OCI-LY1 (cell line): ENCODE results near the gene CDV3.

Experiments
- H2AFZ ChIP-seq: fragments of 200-600 bp; sonication (generic), shearing (Covaris generic); 2 replicates; pipeline ENCODE4 v1.6.0; 2014; ENCODE audit warnings: antibody characterized with exemption, mild to moderate bottlenecking, low read length
- H3F3A ChIP-seq: fragments of 200-600 bp; sonication (generic), shearing (Covaris generic); 2 replicates; pipeline ENCODE4 v1.6.0; 2014; ENCODE audit warnings: mild to moderate bottlenecking, antibody characterized with exemption, low read length, moderate library complexity; ENCODE audit not compliant: insufficient read depth
- H3K27ac ChIP-seq: fragments of 200-600 bp; sonication (generic); 2 replicates; pipeline ENCODE4 v1.5.1; 2014; ENCODE audit warnings: low read length, mixed run types, mild to moderate bottlenecking, low read depth; ENCODE audit not compliant: poor library complexity, severe bottlenecking
- H3K27me3 ChIP-seq: fragments of 200-600 bp; sonication (generic); 2 replicates; pipeline ENCODE4 v1.6.0; 2014; ENCODE audit warnings: antibody characterized with exemption, mild to moderate bottlenecking, low read length, moderate library complexity; ENCODE audit not compliant: insufficient read depth
- H3K36me3 ChIP-seq: fragments of 200-600 bp; sonication (generic); 2 replicates; pipeline ENCODE4 v1.6.1; 2014; ENCODE audit warnings: mild to moderate bottlenecking, antibody characterized with exemption, low read length, moderate library complexity, mixed read lengths; ENCODE audit not compliant: insufficient read depth
- H3K4me1 ChIP-seq: fragments of 200-600 bp; sonication (generic); 2 replicates; pipeline ENCODE4 v1.5.1; 2014; ENCODE audit warnings: mild to moderate bottlenecking, low read length, moderate library complexity; ENCODE audit not compliant: insufficient read depth, severe bottlenecking
- H3K4me2 ChIP-seq: fragments of 200-600 bp; sonication (generic), shearing (Covaris generic); 2 replicates; pipeline ENCODE4 v1.6.1; 2014; ENCODE audit warnings: low read length
- H3K4me3 ChIP-seq: fragments of 200-600 bp; sonication (generic); 2 replicates; pipeline ENCODE4 v1.5.1; 2014; ENCODE audit warnings: low read length, low read depth, mild to moderate bottlenecking, mixed read lengths; ENCODE audit not compliant: poor library complexity, severe bottlenecking
- H3K79me2 ChIP-seq: fragments of 200-600 bp; shearing (Covaris generic); 2 replicates; pipeline ENCODE4 v1.6.1; 2016; ENCODE audit warnings: mixed run types, low read length, mixed read lengths; ENCODE audit not compliant: insufficient read depth
- H3K9ac ChIP-seq: fragments of 200-600 bp; sonication (generic), shearing (Covaris generic); 2 replicates; pipeline ENCODE4 v1.6.1; 2014; ENCODE audit warnings: mild to moderate bottlenecking, low read length, mixed read lengths
- H3K9me2 ChIP-seq: fragments of 200-600 bp; sonication (generic), shearing (Covaris generic); 2 replicates; pipeline ENCODE4 v1.6.1; 2014; ENCODE audit warnings: low read depth, mild to moderate bottlenecking, low read length, mixed read lengths
- H3K9me3 ChIP-seq: fragments of 200-600 bp; shearing (Covaris generic); 2 replicates; pipeline ENCODE4 v1.6.1; 2014; ENCODE audit warnings: low read length, mixed read lengths
- H4K20me1 ChIP-seq: fragments of 200-600 bp; sonication (generic), shearing (Covaris generic); 2 replicates; pipeline ENCODE4 v1.6.0; 2016; ENCODE audit warnings: mild to moderate bottlenecking, low read length; ENCODE audit not compliant: insufficient read depth
- EZH2 ChIP-seq: fragments of 200-600 bp; sonication (generic), shearing (Covaris generic); IDR thresholded peaks from 2 replicates; pipeline ENCODE4 v1.8.0; 2017; ENCODE audit warnings: borderline replicate concordance, mixed run types, mild to moderate bottlenecking, antibody characterized with exemption, low read length, moderate library complexity, mixed read lengths
- TF ChIP-seq, protein P1 (sequence below): fragments of 200-600 bp; sonication (generic), shearing (Covaris generic); IDR thresholded peaks from 2 replicates; pipeline ENCODE4 v1.5.1; 2017; ENCODE audit warnings: mild to moderate bottlenecking, antibody characterized with exemption, low read length, moderate library complexity, mixed read lengths

Gene CDV3

GRCh38 chr3:133570937-133571320 is 2.6 kb upstream of the CDV3 start:
- H3K4me3 ChIP-seq, result no peak overlapping the region
- H3F3A ChIP-seq, result 0 out of 2 replicates have a peak, but pooled peaks cover 3% of the 10 kb centered on the region
- peak overlapping the region; percentile 19 for H3K27ac ChIP-seq
- H3K9ac ChIP-seq, result no peak overlapping the region
- H3K4me2 ChIP-seq, result no peak overlapping the region
- peaks cover 17% of the 10 kb centered on the region for H3K79me2 ChIP-seq
- no peaks in the 10 kb centered on the region for H3K27me3 ChIP-seq
- peaks cover 17% of the 10 kb centered on the region for H3K36me3 ChIP-seq
- H3K4me1 ChIP-seq, result peaks cover 29% of the 10 kb centered on the region
- no peak for TF ChIP-seq EZH2
- TF ChIP-seq, protein P1, sequence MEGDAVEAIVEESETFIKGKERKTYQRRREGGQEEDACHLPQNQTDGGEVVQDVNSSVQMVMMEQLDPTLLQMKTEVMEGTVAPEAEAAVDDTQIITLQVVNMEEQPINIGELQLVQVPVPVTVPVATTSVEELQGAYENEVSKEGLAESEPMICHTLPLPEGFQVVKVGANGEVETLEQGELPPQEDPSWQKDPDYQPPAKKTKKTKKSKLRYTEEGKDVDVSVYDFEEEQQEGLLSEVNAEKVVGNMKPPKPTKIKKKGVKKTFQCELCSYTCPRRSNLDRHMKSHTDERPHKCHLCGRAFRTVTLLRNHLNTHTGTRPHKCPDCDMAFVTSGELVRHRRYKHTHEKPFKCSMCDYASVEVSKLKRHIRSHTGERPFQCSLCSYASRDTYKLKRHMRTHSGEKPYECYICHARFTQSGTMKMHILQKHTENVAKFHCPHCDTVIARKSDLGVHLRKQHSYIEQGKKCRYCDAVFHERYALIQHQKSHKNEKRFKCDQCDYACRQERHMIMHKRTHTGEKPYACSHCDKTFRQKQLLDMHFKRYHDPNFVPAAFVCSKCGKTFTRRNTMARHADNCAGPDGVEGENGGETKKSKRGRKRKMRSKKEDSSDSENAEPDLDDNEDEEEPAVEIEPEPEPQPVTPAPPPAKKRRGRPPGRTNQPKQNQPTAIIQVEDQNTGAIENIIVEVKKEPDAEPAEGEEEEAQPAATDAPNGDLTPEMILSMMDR, result no peak
- H2AFZ ChIP-seq, result no peak overlapping the region
- no peaks in the 10 kb centered on the region for H4K20me1 ChIP-seq
- H3K9me3 ChIP-seq, result no peaks in the 10 kb centered on the region
- H3K9me2 ChIP-seq, result no peaks in the 10 kb centered on the region

GRCh38 chr3:133572158-133573053 is 1.1 kb upstream of the CDV3 start:
- Histone ChIP-seq H3K9ac (peak overlapping the region; percentile 79), H3K36me3 (peaks cover 29% of the 10 kb centered on the region), H3K9me3 (no peaks in the 10 kb centered on the region), H3F3A (0 out of 2 replicates have a peak, but pooled peaks cover 3% of the 10 kb centered on the region), H3K4me1 (peaks cover 40% of the 10 kb centered on the region), H3K27me3 (no peaks in the 10 kb centered on the region), H3K4me3 (peak overlapping the region; percentile 59), H3K79me2 (peaks cover 31% of the 10 kb centered on the region), H3K27ac (peak overlapping the region; percentile 97), H2AFZ (no peak overlapping the region), H4K20me1 (no peaks in the 10 kb centered on the region), H3K9me2 (no peaks in the 10 kb centered on the region), H3K4me2 (peak overlapping the region; percentile 86)
- no peak for TF ChIP-seq EZH2
- TF ChIP-seq, protein P1, result peak; percentile 18; the same call in 1 of the 2 replicates

DNA sequence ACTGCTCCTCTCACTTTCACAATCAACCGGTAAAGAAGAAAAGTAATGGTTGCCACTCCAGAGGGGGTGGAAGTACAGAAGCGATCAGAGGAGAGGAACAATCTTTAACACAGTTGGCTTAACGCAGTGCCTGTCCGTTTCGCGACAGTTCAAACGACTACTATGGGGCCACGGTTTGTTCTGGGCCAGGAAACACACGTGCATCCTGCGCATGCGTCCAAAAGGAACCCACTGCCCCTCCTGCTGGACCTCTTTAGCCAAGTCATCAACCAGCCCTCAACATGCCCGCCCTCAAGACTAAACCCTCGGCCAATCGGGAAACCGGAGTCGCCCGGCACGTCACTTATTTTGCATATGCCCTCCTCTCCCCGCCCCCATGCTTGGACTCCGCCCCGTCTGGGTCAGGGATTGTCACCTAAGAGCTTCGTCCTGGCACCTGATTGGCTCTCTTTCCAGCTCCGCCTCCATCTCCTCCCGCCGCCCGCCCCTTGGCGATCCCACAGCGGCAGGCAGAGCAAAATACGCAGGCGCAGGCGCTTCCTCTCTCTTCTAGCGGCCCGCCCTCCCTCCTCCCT is 345 bp upstream of the CDV3 start:
- Histone ChIP-seq H3K9me3 (no peaks in the 10 kb centered on the region), H3K36me3 (peaks cover 37% of the 10 kb centered on the region), H3K4me1 (peaks cover 47% of the 10 kb centered on the region), H3K9me2 (no peaks in the 10 kb centered on the region), H3K9ac (peak overlapping the region; percentile 79), H3K27me3 (no peaks in the 10 kb centered on the region), H3K79me2 (peaks cover 39% of the 10 kb centered on the region), H3F3A (0 out of 2 replicates have a peak, but pooled peaks cover 3% of the 10 kb centered on the region), H4K20me1 (no peaks in the 10 kb centered on the region), H3K27ac (peak overlapping the region; percentile 97), H3K4me3 (peak overlapping the region; percentile 78), H3K4me2 (peak overlapping the region; percentile 86), H2AFZ (no peak overlapping the region)
- TF ChIP-seq, protein P1, result no peak
- no peak for TF ChIP-seq EZH2
